BE2C (cell line): Measurements from ENCODE around the gene ZFAND6.
"Not testable (repeated sequence)": the region's sequence is repeated elsewhere in the genome, so short reads cannot be mapped to it uniquely, and the experiment has no call there.

ENCODE experiments used
- DNase-seq: peaks from one replicate; pipeline ENCODE4 v3.0.0-alpha.2; 2020
- H3K27me3 ChIP-seq: fragments of 250-450 bp; sonication (Bioruptor Pico); 2 replicates; pipeline ENCODE4 v1.5.1; 2020; ENCODE audit warnings: mild to moderate bottlenecking
- H3K36me3 ChIP-seq: fragments of 250-450 bp; sonication (Bioruptor Pico); 2 replicates; pipeline ENCODE4 v1.5.1; 2020; ENCODE audit warnings: mild to moderate bottlenecking
- H3K4me1 ChIP-seq: fragments of 250-450 bp; sonication (Bioruptor Pico); 2 replicates; pipeline ENCODE4 v1.5.1; 2020
- H3K4me3 ChIP-seq: 2 replicates; pipeline ENCODE4 v1.5.1; 2011; ENCODE audit warnings: low read depth, low read length
- H3K9me3 ChIP-seq: fragments of 250-450 bp; sonication (Bioruptor Pico); 2 replicates; pipeline ENCODE4 v1.5.1; 2020
- CTCF ChIP-seq: IDR thresholded peaks from 2 replicates; pipeline ENCODE4 v1.5.1; 2012; ENCODE audit warnings: mild to moderate bottlenecking, low read depth, low read length

ZFAND6 gene

GRCh38 chr15:80093854-80094418 is 34.5 kb downstream of the ZFAND6 start:
- no peaks in the 10 kb centered on the region for H3K27me3 ChIP-seq
- no peaks in the 10 kb centered on the region for H3K36me3 ChIP-seq
- no peaks in the 10 kb centered on the region for H3K9me3 ChIP-seq
- peaks cover 23% of the 10 kb centered on the region for H3K4me1 ChIP-seq
- peak; percentile 68 for DNase-seq
- TF ChIP-seq CTCF, result no peak
- H3K4me3 ChIP-seq, result no peak overlapping the region

DNA sequence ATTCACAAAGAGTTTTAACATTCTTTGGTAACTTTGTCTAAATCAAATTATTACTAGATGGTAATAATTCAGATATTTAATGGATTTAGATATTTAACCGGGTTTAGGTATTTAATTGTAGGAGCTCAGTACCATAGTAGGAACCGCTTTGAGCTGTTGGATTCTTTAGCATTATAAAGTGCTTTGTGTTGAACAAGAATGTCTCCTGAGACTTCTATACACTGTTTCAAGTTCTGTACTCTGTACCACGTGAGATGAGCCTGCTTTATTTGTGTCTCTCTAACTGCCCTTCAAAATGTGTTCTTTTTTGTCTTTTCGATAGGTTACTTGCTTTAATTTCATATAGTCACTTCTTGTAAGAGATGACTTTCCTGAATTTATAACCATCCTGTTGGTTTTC is 36.0 kb downstream of the ZFAND6 start:
- Histone ChIP-seq H3K9me3 (no peaks in the 10 kb centered on the region), H3K27me3 (no peaks in the 10 kb centered on the region), H3K36me3 (no peaks in the 10 kb centered on the region), H3K4me1 (peaks cover 23% of the 10 kb centered on the region), H3K4me3 (no peak overlapping the region)
- no peak for TF ChIP-seq CTCF
- DNase-seq, result no peak

DNA sequence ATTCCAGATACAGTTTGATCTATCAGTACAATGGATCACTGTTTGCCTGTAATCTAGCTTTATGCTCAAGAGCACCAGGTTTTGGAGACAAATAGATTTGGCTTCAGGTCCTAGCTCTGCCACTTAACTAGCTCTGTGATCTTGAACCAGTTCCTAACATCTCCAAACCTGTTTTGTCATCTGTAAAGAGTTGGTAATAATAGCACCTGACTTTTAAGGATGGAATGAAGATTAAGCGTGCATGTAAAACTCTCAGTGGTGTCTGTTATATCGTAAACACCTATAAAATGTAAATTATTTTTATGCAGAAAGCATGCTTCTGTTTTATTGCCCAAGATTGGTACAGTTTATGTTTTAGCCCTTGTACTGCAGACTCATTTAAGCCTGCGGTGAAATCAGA is 36.5 kb downstream of the ZFAND6 start:
- H3K27me3 ChIP-seq, result no peaks in the 10 kb centered on the region
- no peak overlapping the region for H3K4me3 ChIP-seq
- TF ChIP-seq CTCF, result no peak
- no peaks in the 10 kb centered on the region for H3K9me3 ChIP-seq
- DNase-seq, result no peak
- H3K4me1 ChIP-seq, result peaks cover 23% of the 10 kb centered on the region
- H3K36me3 ChIP-seq, result no peaks in the 10 kb centered on the region

DNA sequence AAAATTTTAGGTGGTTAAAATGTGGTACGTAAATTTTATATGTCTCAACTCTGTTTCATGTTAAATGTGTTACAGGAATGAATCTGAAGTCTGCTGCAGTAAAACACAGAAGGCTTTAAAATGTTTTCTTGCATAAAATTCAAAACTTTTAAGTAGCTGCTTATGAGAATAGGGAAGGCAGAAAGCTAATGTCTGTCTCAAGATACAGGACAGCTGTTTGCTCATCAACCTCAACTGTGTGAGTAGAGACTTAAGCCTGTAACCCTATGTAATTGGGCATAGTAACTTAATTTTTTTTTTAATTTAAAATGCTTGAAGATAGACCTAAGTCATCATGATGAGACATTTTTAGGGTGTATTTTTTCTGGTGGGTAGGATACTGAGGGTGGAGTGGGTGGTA is 38.9 kb downstream of the ZFAND6 start:
- no peaks in the 10 kb centered on the region for H3K36me3 ChIP-seq
- H3K27me3 ChIP-seq, result no peaks in the 10 kb centered on the region
- DNase-seq, result no peak
- TF ChIP-seq CTCF, result no peak
- no peaks in the 10 kb centered on the region for H3K9me3 ChIP-seq
- H3K4me3 ChIP-seq, result no peak overlapping the region
- H3K4me1 ChIP-seq, result peaks cover 23% of the 10 kb centered on the region

GRCh38 chr15:80099241-80099640 is 39.8 kb downstream of the ZFAND6 start:
- Histone ChIP-seq H3K4me3 (no peak overlapping the region), H3K36me3 (no peaks in the 10 kb centered on the region), H3K9me3 (no peaks in the 10 kb centered on the region), H3K4me1 (peaks cover 15% of the 10 kb centered on the region), H3K27me3 (no peaks in the 10 kb centered on the region)
- no peak for DNase-seq
- TF ChIP-seq CTCF, result no peak

GRCh38 chr15:80099662-80100061 is 40.2 kb downstream of the ZFAND6 start:
- not testable (repeated sequence) for H3K27me3 ChIP-seq, H3K9me3 ChIP-seq, H3K4me3 ChIP-seq, DNase-seq, H3K36me3 ChIP-seq
- peaks cover 12% of the 10 kb centered on the region for H3K4me1 ChIP-seq

GRCh38 chr15:80100247-80100646 is 40.8 kb downstream of the ZFAND6 start:
- H3K27me3 ChIP-seq, result no peaks in the 10 kb centered on the region
- H3K9me3 ChIP-seq, result no peaks in the 10 kb centered on the region
- no peak for DNase-seq
- H3K4me3 ChIP-seq, result no peak overlapping the region
- peaks cover 8% of the 10 kb centered on the region for H3K4me1 ChIP-seq
- TF ChIP-seq CTCF, result no peak
- H3K36me3 ChIP-seq, result no peaks in the 10 kb centered on the region
